ENCODE results near the gene LYAR. TPM values are rescaled to one million over a fixed set of nuclear protein-coding genes. Genes with fewer than 3 reads are reported as not detected.

The LYAR gene
- total RNA-seq, 1 donor from 2014 or later, result 10.1 TPM

Other genes with a start within 250 kb of the LYAR start
- gene OTOP1, start 63.2 kb downstream of the LYAR start, total RNA-seq, result 0.39 TPM
- gene TMEM128, start 41.9 kb downstream of the LYAR start, total RNA-seq, result 20.3 TPM
- 4.6 TPM for gene ZBTB49, start 97 bp upstream of the LYAR start, total RNA-seq
- gene NSG1, start 96.9 kb upstream of the LYAR start, total RNA-seq, result 13.3 TPM

Data from skin of body (tissue), 1 donor.